SHP77 treated with DMSO at 0.1 percent for 48 hours (cell line): ENCODE measurements around the gene ZNF516.
"Not testable (repeated sequence)": the region's sequence is repeated elsewhere in the genome, so short reads cannot be mapped to it uniquely, and the experiment has no call there.

Source experiments
- DNase-seq: peaks from one replicate; lab custom pipeline; 2025; lab: John Stamatoyannopoulos, UW

ZNF516 gene

GRCh38 chr18:76495006-76495370, at the start of gene ZNF516:
Gene ZNF516, minus strand, starts transcription at chr18:76495242. Its CDS starts 52,188 bp downstream, at chr18:76443054.
- DNase-seq: no peak

GRCh38 chr18:76538846-76539245, 43.8 kb upstream of the ZNF516 start:
- DNase-seq: no peak

- DNase-seq: no peak
These were observed 42.6 kb upstream of the ZNF516 start for GRCh38 chr18:76537621-76538020.

GRCh38 chr18:76536593-76536992, 41.6 kb upstream of the ZNF516 start:
- DNase-seq: not testable (repeated sequence)

- no peak for DNase-seq
These were observed 37.8 kb upstream of the ZNF516 start for GRCh38 chr18:76532875-76533274.

- no peak for DNase-seq
These were observed 35.8 kb upstream of the ZNF516 start for GRCh38 chr18:76530846-76531245.

GRCh38 chr18:76530391-76530790, 35.3 kb upstream of the ZNF516 start:
- DNase-seq: no peak

GRCh38 chr18:76529433-76529811, 34.4 kb upstream of the ZNF516 start:
- no peak for DNase-seq

GRCh38 chr18:76528477-76529432, 33.7 kb upstream of the ZNF516 start:
- peak; percentile 47 for DNase-seq

GRCh38 chr18:76525911-76526310, 30.9 kb upstream of the ZNF516 start:
- DNase-seq: no peak

- DNase-seq: peak; percentile 86
These were observed 30.1 kb upstream of the ZNF516 start for GRCh38 chr18:76524900-76525698.

GRCh38 chr18:76524477-76524876, 29.4 kb upstream of the ZNF516 start:
- no peak for DNase-seq

GRCh38 chr18:76522551-76522950, 27.5 kb upstream of the ZNF516 start:
- no peak for DNase-seq

GRCh38 chr18:76522122-76522503, 27.1 kb upstream of the ZNF516 start:
- DNase-seq: no peak

GRCh38 chr18:76521417-76522121, 26.5 kb upstream of the ZNF516 start:
- DNase-seq: no peak

- no peak for DNase-seq
These were observed 24.0 kb upstream of the ZNF516 start for GRCh38 chr18:76518860-76519538.

GRCh38 chr18:76518123-76518859, 23.2 kb upstream of the ZNF516 start:
- DNase-seq: no peak

- DNase-seq: no peak
These were observed 20.5 kb upstream of the ZNF516 start for GRCh38 chr18:76515576-76515975.

GRCh38 chr18:76514573-76514972, 19.5 kb upstream of the ZNF516 start:
- no peak for DNase-seq

GRCh38 chr18:76507830-76508385, 12.9 kb upstream of the ZNF516 start:
- DNase-seq: no peak
